DMS 273 (cell line): Measurements from ENCODE around the gene INPP4B.

Source experiments
- DNase-seq: peaks from one replicate; lab custom pipeline; 2025; ENCODE audit not compliant: unreplicated experiment; lab: John Stamatoyannopoulos, UW

Gene INPP4B

GRCh38 chr4:142161086-142161485 is 685.0 kb downstream of the INPP4B start:
- no peak for DNase-seq

- no peak for DNase-seq
Measured at GRCh38 chr4:142160509-142160908, 685.6 kb downstream of the INPP4B start.

GRCh38 chr4:142158980-142159379 is 687.1 kb downstream of the INPP4B start:
- DNase-seq, result no peak

GRCh38 chr4:142156256-142156655 is 689.8 kb downstream of the INPP4B start:
- no peak for DNase-seq

- DNase-seq, result no peak
Measured at GRCh38 chr4:142155347-142155746, 690.8 kb downstream of the INPP4B start.

- no peak for DNase-seq
Measured at GRCh38 chr4:142150483-142150882, 695.6 kb downstream of the INPP4B start.

- no peak for DNase-seq
Measured at GRCh38 chr4:142144813-142145212, 701.3 kb downstream of the INPP4B start.

GRCh38 chr4:142142366-142143054 is 703.6 kb downstream of the INPP4B start:
- DNase-seq, result no peak

GRCh38 chr4:142141224-142141623 is 704.9 kb downstream of the INPP4B start:
- no peak for DNase-seq

GRCh38 chr4:142130666-142131065 is 715.4 kb downstream of the INPP4B start:
- no peak for DNase-seq

GRCh38 chr4:142129931-142130330 is 716.2 kb downstream of the INPP4B start:
- DNase-seq, result no peak

- DNase-seq, result no peak
Measured at GRCh38 chr4:142129473-142129872, 716.6 kb downstream of the INPP4B start.

- DNase-seq, result no peak
Measured at GRCh38 chr4:142128529-142128928, 717.6 kb downstream of the INPP4B start.

- DNase-seq, result peak; percentile 56
Measured at GRCh38 chr4:142126890-142127497, 719.1 kb downstream of the INPP4B start.

GRCh38 chr4:142124874-142125273 is 721.2 kb downstream of the INPP4B start:
- DNase-seq, result no peak

GRCh38 chr4:142121448-142122350 is 724.4 kb downstream of the INPP4B start:
- DNase-seq, result no peak

- DNase-seq, result no peak
Measured at GRCh38 chr4:142120921-142121320, 725.2 kb downstream of the INPP4B start.

- no peak for DNase-seq
Measured at GRCh38 chr4:142112451-142112850, 733.6 kb downstream of the INPP4B start.

GRCh38 chr4:142110136-142110535 is 736.0 kb downstream of the INPP4B start:
- DNase-seq, result no peak

- no peak for DNase-seq
Measured at GRCh38 chr4:142104041-142104440, 742.1 kb downstream of the INPP4B start.

- no peak for DNase-seq
Measured at GRCh38 chr4:142101401-142101800, 744.7 kb downstream of the INPP4B start.

GRCh38 chr4:142100941-142101340 is 745.2 kb downstream of the INPP4B start:
- no peak for DNase-seq
